Measurements from ENCODE around the gene SVIL. TPM values are rescaled to one million over a fixed set of nuclear protein-coding genes. Genes with fewer than 3 reads are reported as not detected.

SVIL gene
- polyA plus RNA-seq, 10 donors: 152 to 260 (median 175) TPM

GRCh38 chr10:29420744-29421143 is 214.0 kb downstream of the SVIL start:
- DNase-seq: no peak

DNA sequence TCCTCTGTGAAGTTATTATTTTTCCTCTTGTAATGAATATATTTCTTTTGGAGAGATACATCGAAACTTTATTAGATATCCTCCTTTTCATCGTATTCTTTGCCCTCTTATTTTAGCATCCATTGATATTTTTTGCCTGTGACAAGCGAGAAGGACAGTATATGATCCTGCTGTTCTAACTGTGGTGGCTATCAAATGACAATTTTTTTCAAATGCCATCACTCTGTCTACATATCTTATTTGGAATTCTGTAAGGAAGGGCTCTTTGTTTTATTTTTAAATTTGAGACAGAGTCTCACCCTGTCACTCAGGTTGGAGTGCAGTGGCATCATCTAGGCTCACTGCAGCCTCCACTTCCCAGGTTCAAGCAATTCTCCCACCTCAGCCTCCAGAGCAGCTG is 217.4 kb downstream of the SVIL start:
- no peak for DNase-seq

GRCh38 chr10:29415876-29416275 is 218.9 kb downstream of the SVIL start:
- DNase-seq: no peak

- DNase-seq: no peak
These were observed 220.3 kb downstream of the SVIL start for GRCh38 chr10:29414501-29414900.

DNA sequence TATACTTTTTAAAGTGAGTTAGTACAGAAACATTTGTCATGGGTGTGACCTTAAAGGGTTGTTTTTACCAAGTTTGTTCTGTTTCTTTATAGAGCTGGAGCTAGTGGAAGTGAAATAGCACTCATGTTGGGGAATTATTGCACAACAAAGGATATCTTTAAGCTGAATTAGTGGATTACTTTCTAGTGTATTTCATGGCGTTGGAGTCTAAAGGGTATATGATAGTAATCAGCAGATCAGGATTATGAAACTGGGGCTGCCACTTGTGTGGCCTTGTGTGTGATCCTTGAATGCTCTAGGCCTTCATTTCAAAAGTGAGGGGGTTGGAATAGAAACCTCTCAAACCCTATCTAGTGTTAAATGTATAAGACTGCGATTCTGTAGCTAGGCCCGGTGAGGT is 222.3 kb downstream of the SVIL start:
- DNase-seq: no peak

DNA sequence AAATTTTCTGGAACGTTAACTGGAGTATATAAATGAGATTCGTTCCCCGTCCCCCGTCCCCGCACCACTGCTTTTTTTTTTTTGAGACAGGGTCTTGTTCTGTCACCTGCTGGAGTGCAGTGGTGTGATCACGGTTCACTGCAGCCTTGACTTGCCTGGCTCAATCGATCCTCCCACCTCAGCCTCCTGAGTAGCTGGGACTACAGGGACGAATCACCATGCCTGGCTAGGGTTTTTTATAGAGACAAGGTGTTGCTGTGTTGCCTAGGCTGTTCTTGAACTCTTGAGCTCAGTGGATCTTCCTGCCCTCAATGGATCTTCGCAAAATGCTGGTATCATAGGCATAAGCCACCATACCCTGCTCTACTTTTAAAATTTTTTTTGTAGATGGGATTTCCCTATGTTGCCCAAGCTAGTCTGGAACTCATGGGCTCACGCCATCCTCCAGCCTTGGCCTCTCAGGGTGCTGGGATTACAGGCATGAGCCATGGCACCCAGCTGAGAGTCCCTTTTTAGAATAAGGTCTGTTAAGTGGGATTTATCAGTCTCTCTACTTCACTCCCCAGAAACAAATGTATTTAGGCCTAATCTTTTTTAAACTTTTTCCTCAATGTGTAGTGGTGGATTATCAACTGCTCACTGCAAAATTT is 223.0 kb downstream of the SVIL start:
- no peak for DNase-seq

GRCh38 chr10:29409241-29410054 is 225.3 kb downstream of the SVIL start:
- peak; percentile 64 to 94 (median 85) for DNase-seq

- DNase-seq: no peak
These were observed 225.9 kb downstream of the SVIL start for GRCh38 chr10:29408847-29409240.

All from muscle of back (tissue), 11 donors.